HG03442 (cell line): ENCODE measurements around the gene ATP4A.

Experiments
- ATAC-seq: cut with Tn5 transposase; IDR thresholded peaks from one replicate; pipeline ENCODE4 v1.9.1; 2021; ENCODE audit warnings: mild to moderate bottlenecking, moderate library complexity; ENCODE audit not compliant: unreplicated experiment

Gene ATP4A

DNA sequence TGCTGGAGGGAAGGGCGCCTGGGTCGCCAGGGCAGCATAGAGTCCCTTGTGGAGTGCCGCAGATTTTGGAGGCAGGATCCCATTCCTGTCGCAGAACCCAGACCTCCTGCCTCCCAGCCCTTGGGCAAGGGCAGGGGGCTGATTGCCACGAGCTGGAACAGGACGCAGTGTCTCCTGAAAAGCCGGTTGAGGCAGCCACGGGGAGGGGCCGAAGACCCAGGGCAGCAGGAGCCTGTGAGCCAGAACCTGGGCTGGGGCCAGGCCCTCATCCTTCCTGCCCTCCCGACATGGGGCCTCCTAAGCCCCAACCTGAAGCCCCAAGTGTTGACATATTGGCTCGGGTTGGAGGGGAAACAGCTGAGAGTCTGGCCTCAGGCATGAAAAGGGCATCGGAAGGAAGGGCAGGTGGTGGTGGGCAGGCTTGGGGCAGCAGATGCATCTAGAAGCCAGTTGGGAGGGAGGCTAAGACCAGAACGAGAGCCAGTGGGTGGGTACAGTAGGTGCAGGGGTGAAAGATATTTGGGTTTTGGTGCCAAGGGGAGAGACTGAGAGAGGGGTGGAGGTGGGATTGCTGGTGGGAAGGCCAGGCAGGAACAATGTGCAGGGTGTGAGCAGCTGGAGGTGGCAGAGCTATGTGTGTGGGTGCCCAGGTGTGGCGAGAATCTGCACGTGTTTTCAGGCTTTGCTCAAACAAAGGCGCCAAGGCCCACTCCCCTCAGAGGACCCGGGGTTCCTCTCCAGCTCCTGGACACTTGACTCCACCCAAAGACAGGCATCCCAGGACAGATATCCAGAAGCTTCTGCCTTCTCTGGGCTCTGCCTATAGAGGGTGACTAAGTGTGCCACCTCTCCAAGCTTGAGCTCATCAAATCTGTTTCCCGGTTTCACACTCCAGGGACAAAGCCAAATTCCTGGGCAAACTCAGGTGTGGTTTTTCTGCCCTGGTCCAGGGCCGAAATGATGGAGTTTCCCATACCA, 33.9 kb downstream of the ATP4A start:
- ATAC-seq = no peak

DNA sequence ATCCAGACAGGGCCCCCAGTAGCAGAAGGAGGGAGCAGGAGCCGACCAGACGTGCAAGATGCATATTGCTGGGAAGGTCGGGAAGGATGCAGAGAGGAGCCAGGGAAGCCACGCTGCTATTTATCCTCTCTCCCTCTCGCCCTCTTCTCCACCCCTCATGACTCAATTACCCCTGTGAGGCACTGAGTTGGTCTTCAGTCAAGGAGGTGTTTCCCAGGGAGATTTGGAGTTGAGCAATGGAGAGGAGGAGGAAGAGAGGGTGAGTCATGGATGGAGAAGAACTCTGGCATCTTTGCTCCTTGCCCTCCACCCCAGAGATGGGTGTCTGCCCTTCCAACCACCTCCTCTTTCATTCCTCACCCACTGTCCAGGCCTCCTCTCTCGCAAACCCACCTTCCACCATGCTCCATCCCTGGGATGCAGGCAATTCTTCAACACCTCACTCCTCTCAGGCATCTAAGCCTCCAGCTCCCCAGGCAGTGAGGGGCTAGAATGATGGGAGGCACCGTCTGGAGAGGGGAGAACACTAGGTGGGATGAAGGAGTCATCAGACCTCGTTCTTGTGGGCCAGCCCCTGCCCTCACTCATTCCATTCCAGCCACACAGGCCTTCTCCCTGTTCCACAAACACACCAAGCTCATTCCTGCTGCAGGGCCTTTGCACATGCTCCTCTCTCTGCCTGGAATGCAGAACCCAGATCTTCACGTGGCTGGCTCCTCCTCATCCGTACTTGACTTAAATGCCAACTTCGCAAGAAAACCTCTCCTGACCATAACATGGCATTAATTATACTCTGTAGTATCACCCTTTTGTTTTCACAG, 35.0 kb downstream of the ATP4A start, which contains the start of gene SBSN:
SBSN (minus strand) TSS at position 94 of the 821 bp plus-strand sequence; CDS start at position 64, 30 bp downstream.
- no peak for ATAC-seq

DNA sequence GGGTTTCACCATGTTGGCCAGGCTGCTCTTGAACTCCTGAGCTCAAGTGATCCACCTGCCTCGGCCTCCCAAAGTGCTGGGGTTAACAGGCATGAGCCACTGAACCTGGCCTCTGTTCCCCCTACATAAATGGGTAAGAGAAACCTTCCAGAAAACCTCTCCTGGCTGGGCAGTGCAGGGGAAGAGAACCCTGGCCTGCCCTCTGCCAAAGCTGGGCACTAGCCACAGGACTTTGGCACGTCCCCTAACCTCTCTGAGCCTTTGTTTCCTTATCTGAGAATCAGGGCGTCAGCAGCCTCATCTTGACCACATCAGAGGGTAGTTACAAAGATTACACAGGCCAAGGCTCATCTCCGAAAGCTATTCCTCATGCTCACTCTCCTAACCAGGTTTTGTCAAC, 37.6 kb downstream of the ATP4A start:
- ATAC-seq = no peak

DNA sequence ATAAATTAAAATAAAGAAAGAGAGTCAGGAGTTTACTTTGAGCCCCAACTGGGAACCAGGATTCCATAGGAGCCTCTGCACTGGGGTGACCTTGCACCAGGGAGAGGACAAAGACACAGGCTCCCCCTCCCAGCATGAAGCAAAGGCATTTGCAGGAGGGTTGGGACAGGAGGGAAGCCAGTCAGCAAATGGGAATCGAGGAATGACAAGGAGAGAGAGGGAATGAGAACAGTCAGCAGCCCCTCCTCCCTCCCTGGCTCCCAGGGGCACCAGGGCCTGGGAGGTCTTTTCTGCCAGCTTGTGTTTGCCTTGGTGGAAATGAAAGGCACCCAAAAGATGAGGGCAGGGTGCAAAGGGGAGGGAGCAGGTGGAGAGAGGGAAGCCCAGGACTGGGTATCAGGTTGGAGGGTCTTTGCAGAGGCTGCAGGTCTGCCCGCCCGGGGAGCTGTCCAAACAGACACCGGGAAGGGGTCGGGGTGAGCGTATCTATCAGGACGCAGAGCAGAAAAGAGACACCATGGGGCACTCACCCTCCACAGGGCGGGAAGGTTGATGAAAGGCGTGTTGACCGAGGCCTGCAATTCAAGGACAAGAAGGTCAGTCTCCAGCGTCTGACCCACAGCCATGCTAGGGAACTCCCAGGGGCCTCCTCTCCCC, 39.1 kb downstream of the ATP4A start:
- ATAC-seq = no peak

DNA sequence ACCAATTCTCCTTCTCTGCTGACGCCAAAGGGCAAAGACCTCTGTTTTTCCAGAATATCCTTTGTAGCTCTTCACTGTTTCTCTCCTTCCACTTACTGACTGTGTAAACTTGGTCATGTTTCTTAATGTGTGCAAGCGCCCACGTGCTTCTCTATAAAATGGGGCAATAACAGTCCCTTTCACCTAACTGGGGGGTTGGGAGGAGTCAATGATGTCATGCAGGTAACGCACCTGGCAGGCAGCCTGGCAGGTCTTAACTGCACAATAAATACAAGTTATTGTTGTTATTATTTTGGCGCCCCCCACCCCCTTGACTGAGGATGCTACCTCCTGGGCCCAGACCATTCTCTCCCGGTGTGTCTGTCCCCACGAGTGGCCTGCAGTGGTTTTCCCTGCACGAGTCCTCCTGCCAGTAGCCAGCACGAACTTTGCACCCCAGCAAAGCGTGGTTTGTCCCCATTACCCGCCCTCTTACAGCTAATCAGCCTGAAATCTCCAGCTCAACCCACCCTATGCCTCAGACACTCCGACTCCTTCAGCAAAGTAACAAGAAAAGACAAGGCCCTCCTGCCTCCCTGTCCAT, 40.6 kb downstream of the ATP4A start:
- ATAC-seq = no peak

DNA sequence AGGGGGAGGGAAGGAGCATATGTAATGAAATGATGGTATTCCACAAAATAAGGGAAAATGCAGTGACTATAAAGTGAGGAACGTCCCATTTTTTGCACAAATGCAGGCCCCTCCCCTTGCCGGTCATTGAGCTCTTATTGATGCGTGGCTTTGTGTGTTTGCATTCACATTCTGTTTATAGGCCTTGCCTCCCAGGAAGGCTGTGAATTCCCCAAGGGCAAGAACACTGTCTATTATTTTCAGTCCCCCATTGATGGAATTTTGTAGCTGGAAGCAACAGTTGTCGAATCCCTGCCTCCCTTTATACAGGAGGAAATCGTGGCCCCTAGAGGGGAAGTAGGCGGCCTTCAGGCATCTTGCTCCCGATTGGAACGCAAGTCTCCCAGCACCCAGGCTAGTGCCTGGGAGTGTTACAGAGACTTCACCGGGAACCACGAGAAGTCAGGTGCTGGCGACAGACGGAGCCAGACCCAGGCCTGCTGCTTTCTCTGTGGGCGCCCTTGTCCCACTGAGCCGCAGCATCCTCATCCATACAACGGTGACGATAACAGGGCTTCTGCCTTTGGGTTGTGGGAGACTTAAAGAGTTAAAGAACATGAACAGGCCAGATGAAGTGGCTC, 42.2 kb downstream of the ATP4A start:
- no peak for ATAC-seq

DNA sequence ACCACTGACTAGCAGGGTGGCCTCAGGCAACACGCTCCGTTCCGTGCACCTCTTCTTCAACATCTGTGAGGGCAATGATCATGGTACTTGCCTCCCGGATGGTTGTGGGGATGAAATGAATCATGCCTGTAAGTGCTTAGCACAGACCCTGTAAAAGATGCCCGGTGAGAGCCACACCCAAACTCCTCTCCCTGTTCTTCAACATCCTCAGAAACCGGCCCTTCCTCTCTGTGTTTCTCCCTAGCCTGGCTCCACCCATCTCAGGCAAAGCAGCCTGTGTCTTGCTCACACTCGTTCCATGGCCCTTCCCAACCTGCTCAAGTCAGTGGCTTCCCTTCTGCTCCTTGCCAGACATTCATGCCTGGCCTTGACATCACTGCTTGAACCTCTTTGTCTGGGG, 44.2 kb downstream of the ATP4A start:
- ATAC-seq = no peak

DNA sequence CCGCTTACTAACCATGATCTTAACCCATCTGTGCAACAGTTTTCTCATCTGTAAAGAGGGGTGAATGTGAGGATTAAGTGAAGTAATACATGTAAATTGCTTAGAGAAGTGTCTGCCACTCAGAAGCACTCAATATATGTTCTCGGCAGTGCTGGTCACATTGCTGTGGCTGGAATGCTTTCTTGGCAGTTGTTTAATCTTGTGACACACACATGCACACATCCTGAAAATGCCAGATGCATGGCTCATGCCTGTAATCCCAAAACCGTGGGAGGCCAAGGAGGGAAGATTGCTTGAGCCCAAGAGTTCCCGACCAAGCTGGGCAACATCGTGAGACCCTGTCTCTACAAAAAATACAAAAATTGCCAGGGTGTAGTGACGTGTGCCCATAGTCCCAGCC, 45.1 kb downstream of the ATP4A start:
- no peak for ATAC-seq

DNA sequence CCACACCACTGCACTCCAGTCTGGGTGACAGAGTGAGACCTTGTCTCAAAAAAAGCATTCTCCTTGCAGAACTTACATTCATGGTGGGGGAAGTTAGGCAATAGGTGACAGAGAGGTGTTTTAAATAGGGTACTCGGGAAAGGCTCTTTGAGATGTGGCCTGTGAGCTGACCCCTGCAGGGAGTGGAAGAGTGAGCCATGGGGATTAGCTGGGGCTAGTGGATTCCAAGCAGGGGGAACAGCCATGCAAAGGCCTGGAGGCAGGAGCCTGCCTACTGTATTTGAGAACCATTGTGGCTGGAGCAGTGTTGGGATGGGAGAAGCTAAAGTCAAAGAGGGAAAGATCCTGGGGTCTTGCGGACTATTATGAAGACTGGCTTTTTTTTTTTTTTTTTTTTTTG, 46.1 kb downstream of the ATP4A start:
- no peak for ATAC-seq

DNA sequence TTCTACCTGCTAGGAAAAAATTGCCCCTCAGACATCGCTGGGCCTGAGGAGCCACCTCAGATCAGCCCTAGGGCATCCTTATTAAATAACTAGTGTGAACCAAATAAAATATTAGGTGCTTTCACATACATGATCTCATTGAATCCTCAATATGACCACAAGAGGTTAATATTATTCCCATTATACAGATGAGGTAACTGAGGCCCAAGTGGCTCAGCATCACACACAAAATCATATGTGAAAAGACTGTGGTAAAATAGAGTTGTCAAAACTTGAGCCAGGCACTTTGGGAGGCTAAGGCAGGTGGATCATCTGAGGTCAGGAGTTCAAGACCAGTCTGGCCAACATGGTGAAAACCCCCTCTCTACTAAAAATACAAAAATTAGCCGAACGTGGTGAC, 47.1 kb downstream of the ATP4A start:
- no peak for ATAC-seq

DNA sequence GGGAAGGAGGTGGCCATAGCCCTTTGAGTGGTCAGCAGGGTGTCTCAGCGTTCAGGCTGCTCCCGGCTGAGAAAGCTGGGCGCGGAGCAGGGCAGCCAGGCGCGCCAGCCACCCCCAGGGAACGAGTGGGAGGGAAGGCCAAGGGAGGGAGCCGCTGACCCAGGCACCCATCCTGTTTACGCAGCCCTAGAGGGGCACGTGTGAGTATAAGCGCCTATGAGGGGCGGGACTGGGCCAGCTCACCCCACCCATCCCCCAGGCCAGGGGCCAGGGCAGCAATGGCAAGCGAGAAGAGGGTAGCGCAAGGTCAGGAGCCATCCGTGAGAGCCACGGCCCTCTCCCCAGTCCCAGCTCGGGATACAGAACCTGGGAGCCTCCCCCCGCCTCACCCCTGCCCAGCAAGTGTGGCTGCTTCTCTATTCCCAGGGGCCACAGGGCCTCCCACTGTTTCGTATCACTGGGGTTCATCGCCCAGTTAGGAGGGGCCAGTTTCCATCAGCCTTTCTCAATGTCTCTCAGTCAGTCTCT, 49.1 kb downstream of the ATP4A start:
- ATAC-seq = no peak

DNA sequence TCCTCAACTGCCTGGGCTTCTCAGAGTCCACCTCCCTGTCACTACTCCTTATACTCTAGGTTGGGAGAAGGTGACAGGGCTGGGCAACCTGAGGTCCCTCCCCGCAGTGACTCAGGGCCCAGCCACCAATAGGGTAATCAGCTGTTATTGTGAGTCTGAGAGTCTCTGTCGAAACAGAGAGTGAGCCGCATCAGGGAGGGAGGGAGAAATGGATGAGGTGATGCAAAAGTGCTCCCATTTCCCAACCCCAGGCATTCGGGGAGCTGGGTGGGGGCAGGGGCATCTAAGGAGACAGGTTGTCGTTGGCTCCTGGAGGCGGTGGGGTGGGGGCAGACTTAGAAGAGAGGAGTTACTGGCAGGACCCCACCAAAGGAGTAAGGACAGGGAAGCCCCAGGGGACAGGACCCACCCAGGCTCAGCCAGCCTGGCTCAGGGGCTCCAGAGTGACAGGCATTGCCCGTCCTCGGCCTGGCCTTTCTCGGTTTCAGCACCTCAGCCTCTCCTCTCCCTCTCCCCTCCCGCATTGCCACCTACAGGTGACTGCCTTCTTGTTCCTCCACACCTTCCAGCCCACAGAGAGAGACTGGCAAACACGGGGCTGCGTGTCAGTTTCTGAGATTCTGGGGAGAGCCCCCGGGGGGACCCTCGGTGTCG, 49.7 kb downstream of the ATP4A start, which contains the start of gene DMKN:
DMKN (minus strand) TSS at position 22 of the 654 bp plus-strand sequence. CDS start 174 bp downstream, outside the sequence.
- ATAC-seq = no peak

DNA sequence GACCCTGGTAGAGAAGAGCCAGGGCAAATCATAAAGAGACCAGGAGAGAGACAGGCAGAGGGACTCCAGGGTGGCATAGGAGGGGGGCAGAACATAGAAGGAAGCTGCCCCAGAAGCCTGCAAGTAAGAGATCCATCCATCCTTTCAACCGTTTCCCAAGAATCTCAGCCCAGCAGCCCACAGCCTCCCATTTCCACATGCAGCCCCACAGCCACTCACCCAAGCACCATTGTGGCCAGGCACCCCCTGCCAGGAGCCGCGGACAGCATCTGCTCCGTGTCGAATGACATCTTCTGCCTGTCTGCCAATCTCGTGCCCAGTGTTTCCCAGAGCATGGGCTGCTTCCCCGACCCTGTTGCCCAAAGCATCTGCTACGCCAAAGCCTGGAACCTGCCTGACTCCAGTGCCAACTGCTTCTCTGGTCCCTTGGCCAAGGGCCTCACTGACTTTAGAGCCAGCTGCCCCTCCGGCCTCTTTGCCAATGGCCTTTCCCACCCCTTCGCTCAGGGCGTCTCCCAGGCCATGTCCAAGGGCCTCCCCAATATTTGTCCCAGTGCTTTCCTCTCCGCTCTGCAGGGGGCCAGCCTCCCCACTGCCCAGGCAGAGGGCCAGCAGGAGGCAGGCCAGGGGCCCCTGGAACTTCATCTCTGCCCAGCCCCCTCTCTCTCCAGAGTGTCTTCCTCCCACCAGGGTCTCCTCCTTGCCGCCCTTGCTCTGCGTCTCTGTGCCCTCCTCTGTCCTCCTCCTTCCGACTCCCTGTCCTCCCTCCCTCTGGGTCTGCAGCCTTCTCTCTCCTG, 50.4 kb downstream of the ATP4A start:
- ATAC-seq = no peak

DNA sequence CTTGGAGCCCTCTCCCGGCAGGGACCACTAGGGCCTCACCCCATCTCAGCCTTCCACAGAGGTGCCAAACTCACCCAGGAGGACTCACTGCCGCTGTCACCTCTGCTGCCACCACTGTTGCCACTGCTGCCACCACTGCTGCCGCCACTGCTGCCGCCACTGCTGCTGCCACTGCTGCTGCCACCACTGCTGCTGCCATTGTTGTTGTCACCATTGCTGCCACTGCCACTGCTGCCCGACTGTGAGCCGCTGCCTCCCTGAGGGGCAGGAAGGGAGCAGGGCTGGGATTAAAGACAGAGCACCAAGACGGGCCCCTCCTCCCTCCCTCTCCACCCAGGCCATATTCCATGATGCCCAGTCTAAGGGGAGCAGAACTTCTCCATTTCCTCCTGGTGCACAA, 52.1 kb downstream of the ATP4A start:
- ATAC-seq = no peak

DNA sequence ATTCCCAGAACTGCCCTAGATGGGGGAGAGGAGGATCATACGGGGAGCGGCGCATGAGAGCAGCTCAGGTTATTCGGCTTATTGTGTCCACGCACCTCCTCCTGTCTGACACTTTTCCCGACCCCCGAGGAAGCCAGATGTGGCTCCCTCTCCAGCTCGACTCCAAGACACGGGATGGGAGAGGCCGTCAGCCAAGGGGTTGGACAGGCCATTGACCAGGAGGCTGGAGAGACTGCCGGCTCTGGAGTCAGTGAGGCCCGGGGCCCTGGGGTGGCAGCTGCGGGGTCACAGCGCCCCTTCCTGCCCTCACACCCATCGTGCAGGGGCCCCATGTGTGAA, 52.9 kb downstream of the ATP4A start:
- no peak for ATAC-seq

DNA sequence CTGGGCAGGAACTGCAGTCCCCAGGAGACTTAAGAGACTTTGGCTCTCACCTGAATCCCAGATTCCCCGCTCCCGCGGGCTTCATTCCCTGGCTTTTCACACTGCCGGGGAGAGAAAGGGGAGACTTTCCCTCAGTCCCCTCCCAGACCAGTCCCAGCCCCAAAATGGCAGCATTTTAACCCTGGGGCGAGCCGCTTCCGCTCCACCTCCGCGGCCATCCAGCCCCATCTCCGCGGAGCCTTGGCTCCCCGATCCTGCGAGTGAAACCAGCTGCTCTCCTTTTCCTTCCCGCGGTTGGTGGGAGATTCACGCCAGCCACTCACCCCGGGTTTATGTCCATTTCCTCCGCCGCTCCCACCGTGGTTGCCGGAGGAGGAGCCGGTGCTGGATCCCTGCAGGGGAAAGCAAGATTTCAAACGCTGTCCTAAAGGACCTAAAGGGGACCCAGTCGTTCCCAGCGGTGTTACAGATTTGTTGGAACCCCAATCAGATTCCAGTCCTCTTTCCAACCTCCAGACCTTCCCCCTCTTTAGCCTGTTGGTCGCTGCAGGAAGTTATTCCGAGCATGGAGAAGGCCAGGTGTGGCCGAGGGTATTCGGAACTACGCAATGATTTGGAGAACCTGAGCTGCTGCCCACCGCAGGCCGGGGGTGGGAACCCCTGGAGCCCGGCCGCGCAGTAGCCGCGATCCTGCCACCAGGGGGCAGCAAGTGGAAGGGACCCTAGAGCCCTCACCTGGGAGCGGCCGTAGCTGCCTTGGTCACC, 53.4 kb downstream of the ATP4A start:
- no peak for ATAC-seq

DNA sequence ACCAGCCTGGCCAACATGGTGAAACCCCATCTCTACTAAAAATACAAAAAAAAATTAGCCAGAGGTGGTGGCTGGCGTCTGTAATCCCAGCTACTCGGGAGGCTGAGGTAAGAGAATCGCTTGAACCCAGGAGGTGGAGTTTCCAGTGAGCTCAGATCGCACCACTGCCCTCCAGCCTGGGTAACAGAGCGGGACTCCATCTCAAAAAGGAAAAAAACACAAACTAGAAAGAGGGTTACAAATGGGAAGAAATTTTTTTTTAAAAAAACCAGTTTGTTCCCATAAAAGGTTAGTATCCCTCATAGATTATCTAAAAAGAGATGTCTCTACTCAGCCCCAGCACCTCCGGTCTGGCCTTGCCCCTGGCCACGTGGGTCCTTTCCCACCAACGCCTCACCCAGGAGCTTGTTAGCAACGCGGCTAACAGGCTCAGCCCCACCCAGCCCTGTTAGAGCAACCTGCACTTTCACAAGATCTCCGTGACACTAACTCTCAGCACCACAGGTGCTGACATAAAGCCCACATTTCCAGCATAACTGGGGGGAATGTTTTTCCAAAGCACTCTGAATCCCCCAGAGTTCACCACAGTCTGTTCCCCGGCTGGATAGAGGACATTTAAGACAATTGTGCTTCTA, 54.3 kb downstream of the ATP4A start:
- ATAC-seq = no peak

DNA sequence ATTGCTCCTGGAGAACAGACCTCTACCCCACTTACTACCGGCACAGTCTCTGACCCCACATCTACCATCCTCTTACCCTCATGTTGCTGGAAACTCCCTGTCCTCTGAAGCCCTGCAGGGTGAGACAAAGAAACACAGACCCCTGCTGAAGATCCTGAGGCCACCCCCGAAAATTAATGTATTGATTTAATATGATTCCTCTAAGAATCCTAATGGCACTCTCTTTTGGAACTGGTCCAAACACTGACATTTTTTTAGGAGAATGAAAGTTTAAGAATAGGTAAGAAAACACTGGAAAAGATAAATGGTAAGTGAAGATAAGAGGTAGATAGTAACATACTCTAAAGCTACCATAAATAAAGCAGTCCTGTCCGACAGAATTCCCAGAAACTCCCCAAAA, 55.3 kb downstream of the ATP4A start:
- ATAC-seq = no peak
